K562 (cell line): ENCODE measurements around the gene BSDC1. TPM values are rescaled to one million over a fixed set of nuclear protein-coding genes. Genes with fewer than 3 reads are reported as not detected.

Experiments
- AFF4 ChIP-seq: sonication (generic); formaldehyde crosslinking; IDR thresholded peaks from 2 replicates; pipeline ENCODE4 v1.8.0; 2023; ENCODE audit warnings: mild to moderate bottlenecking, missing genetic modification reagents
- FOS ChIP-seq: IDR thresholded peaks from 3 replicates; pipeline ENCODE4 v1.6.1; 2011; ENCODE audit not compliant: insufficient read length; ENCODE audit errors: extremely low read depth
- FOXK1 ChIP-seq: sonication (generic); formaldehyde crosslinking; IDR thresholded peaks from 2 replicates; pipeline ENCODE4 v1.8.0; 2022; ENCODE audit warnings: missing genetic modification reagents, mild to moderate bottlenecking, borderline replicate concordance
- HMBOX1 ChIP-seq: sonication (generic); IDR thresholded peaks from 2 replicates; pipeline ENCODE4 v1.6.1; 2016
- MNT ChIP-seq, 2 experiments: fragments of 450-650 bp; conservative IDR thresholded peaks; 2 replicates each; pipeline ENCODE4 v1.6.1; 2017; ENCODE audit warnings: mild to moderate bottlenecking in 2 of 2, moderate library complexity in 2 of 2
- NCOA6 ChIP-seq: fragments of 450-650 bp; IDR thresholded peaks from 2 replicates; pipeline ENCODE4 v1.6.1; 2017; ENCODE audit warnings: mild to moderate bottlenecking
- YY1 ChIP-seq, 3 experiments: IDR thresholded peaks; 2 replicates each; pipeline ENCODE4 v1.6.1; 2011; ENCODE audit warnings: low read length in 2 of 3, mild to moderate bottlenecking in 2 of 3, moderate library complexity in 2 of 3, borderline replicate concordance in 1 of 3, control low read depth in 1 of 3, low read depth in 1 of 3; ENCODE audit not compliant: insufficient read depth in 3 of 3, insufficient replicate concordance in 2 of 3, control insufficient read depth in 1 of 3, insufficient read length in 1 of 3; ENCODE audit errors: extremely low read depth in 1 of 3
- ZBTB5 ChIP-seq: fragments of 450-650 bp; IDR thresholded peaks from 2 replicates; pipeline ENCODE4 v1.6.1; 2017; ENCODE audit warnings: antibody characterized with exemption
- ZNF121 ChIP-seq: sonication (generic); formaldehyde crosslinking; conservative IDR thresholded peaks from 2 replicates; pipeline ENCODE4 v1.8.0; 2022; ENCODE audit warnings: missing genetic modification reagents
- ZNF253 ChIP-seq: fragments of 250-450 bp; sonication (Bioruptor Pico); conservative IDR thresholded peaks from 2 replicates; pipeline ENCODE4 v1.6.1; 2021; ENCODE audit warnings: mild to moderate bottlenecking
- polyA plus RNA-seq, 8 experiments: library from polyadenylated mRNA; depleted of rRNA in 4 of 8; stranded (reverse) in 5 of 8; unstranded in 3 of 8; fragments of >200 nt; fragmentation: Nextera tagmentation in 2 of 8; fragmentation: Illumina TruSeq in 1 of 8; extraction: Ambion mirVana in 2 of 8; extraction: Trizol in 1 of 8; gene quantifications; 2 replicates each; pipeline versions ENCODE4 v1.2.1 to v1.2.3, GENCODE V29; 2011 to 2014; ENCODE audit warnings: inconsistent platforms in 1 of 8, missing spikeins in 1 of 8
- total RNA-seq, 7 experiments: library from RNA; depleted of rRNA in 6 of 7; stranded (reverse); fragments of >200 nt in 6 of 7; fragmentation: Illumina TruSeq in 2 of 7; extraction: Trizol in 2 of 7; gene quantifications; 2 replicates each; pipeline versions ENCODE4 v1.2.1 to v1.2.3, GENCODE V29; 2011 to 2021; ENCODE audit warnings: low replicate concordance in 1 of 7

BSDC1 gene
- total and polyA plus RNA-seq, 9 of the 15 experiments (the other 6 are each of a cell fraction or from before 2014, with no cell fraction given): 10.2 to 96.8 (median 73.1) TPM

- TF ChIP-seq HMBOX1: peak; percentile 96
- TF ChIP-seq ZNF253 (CRISPR knock-in tag): no peak
- peak; percentile 61 to 84; a peak in 3 of 4 replicates for TF ChIP-seq MNT (conservative IDR thresholded peaks at IDR 0.05)
- no peak for TF ChIP-seq YY1 (IDR thresholded peaks at IDR 0.05; ENCODE audit: borderline replicate concordance in 1 of 3, control insufficient read depth in 1 of 3, extremely low read depth in 1 of 3, insufficient read depth in 3 of 3, insufficient read length in 1 of 3, insufficient replicate concordance in 2 of 3, low read depth in 1 of 3, low read length in 2 of 3)
- no peak for TF ChIP-seq FOXK1 (CRISPR knock-in tag)
- peak; percentile 79; the same call in 1 of the 2 replicates for TF ChIP-seq AFF4
- TF ChIP-seq ZNF121: no peak
- no peak; the same call in 1 of the 2 replicates for TF ChIP-seq NCOA6
- peak; percentile 17; the same call in 1 of the 2 replicates for TF ChIP-seq ZBTB5
- TF ChIP-seq FOS: no peak
These were observed 3.1 kb downstream of the BSDC1 start (continued) for GRCh38 chr1:32390904-32391870.
